Left lobe of liver (tissue), 2 donors: Measurements from ENCODE around the gene ITGAV. TPM values are rescaled to one million over a fixed set of nuclear protein-coding genes. Genes with fewer than 3 reads are reported as not detected.
"Not testable (repeated sequence)": the region's sequence is repeated elsewhere in the genome, so short reads cannot be mapped to it uniquely, and the experiment has no call there.

Experiments used
- ATAC-seq: fragments of 200-7000 bp; cut with Tn5 transposase; one replicate; pipeline ENCODE4 v1.9.1; 2020; ENCODE audit warnings: mild to moderate bottlenecking, moderate library complexity
- DNase-seq: peaks from one replicate; pipeline ENCODE4 v3.0.0-alpha.2; 2020; ENCODE audit warnings: low spot score
- total RNA-seq: library from RNA; stranded (reverse); gene quantifications from one replicate; pipeline ENCODE4 v1.2.1, GENCODE V29; 2021
- donor health status: DM: no; HTN: no; CAD: no; lungs with moderate emphysema.
- donor health status: DM: no; HTN: yes; CAD: no.

Gene ITGAV
- total RNA-seq = 15.3 TPM

DNA sequence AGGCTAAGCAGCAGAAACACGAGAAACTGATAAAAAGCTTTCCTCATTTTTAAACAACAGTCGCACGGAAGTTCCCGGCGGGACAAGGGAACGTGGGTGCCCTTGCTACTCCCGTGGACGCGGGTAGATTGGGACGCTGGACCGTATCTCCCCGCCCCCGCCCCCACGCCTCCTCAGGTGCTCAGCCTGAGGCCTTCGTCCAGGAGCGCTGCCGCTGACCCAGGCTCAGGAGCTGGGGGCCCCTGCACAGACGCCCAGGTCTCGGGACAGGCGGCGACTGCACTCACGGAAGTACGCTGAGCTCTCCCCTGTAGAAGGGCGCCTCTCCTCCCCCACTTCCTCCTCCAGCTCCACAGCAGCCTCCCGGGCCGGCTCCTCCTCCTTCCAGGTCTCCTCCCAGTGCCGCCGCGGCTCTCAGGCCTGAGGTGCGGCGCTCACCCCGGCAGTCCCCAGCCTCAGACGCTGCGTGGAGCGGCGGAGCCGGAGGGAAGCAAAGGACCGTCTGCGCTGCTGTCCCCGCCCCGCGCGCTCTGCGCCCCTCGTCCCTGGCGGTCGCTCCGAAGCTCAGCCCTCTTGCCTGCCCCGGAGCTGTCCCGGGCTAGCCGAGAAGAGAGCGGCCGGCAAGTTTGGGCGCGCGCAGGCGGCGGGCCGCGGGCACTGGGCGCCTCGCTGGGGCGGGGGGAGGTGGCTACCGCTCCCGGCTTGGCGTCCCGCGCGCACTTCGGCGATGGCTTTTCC is at the start of gene ITGAV:
TSS of gene ITGAV (plus strand) at position 445 of the 738 bp plus-strand sequence. CDS start at position 728, 283 bp downstream.
- ATAC-seq = peak; percentile 96
- peak; percentile 91 for DNase-seq

GRCh38 chr2:186540941-186541340 is 48.9 kb upstream of the ITGAV start:
- ATAC-seq = no peak
- no peak for DNase-seq

- DNase-seq = no peak
- no peak for ATAC-seq
Measured at GRCh38 chr2:186542002-186542401, 47.9 kb upstream of the ITGAV start.

DNA sequence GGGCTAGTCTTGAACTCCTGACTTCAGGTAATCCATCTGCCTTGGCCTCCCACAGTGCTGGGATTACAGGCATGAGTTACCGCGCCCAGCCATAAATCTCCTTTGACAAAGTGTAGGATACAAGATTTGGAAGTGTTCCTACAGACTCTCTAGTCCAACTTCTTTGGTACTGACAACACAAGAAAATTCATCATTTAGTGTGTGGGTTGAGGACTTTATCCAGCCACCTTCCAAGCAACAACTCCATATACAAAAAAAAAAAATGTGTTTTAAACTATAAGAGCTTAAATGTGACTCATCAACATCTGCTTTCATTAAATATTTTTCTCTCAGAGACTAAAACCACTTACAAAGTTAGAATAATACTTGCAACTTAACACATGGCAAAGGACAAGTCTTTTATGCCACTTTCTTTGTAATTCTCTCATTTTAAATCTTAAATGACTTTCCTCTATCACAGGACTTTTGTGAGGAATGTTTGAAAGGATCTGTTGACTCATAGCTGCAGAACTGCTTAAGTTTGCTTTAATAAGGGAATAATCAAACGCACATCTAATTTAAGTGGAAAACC is 46.2 kb upstream of the ITGAV start:
- DNase-seq (no peak), ATAC-seq (no peak)

DNA sequence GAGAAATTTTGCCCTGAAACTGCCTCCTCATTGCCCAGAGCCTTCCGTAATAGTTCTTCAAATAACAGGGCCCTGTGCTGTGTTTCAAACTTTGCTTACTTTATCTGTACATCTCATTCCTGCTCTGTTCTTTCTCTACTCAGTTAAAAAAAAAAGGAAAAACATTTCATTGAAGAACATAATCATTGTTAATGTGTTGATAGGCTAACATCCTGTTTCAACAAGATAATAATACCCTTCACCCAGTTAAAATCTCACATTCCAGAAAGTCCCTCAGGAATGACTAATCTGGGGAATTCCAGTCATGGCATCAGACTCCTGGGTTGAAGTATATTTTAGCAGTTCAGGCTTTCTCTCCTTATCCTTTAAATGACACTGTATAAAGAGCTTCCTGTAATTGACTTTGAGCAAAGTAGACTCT is 45.6 kb upstream of the ITGAV start:
- DNase-seq = no peak
- ATAC-seq = no peak

- DNase-seq = no peak
- no peak for ATAC-seq
Measured at GRCh38 chr2:186546846-186547245, 43.0 kb upstream of the ITGAV start.

DNA sequence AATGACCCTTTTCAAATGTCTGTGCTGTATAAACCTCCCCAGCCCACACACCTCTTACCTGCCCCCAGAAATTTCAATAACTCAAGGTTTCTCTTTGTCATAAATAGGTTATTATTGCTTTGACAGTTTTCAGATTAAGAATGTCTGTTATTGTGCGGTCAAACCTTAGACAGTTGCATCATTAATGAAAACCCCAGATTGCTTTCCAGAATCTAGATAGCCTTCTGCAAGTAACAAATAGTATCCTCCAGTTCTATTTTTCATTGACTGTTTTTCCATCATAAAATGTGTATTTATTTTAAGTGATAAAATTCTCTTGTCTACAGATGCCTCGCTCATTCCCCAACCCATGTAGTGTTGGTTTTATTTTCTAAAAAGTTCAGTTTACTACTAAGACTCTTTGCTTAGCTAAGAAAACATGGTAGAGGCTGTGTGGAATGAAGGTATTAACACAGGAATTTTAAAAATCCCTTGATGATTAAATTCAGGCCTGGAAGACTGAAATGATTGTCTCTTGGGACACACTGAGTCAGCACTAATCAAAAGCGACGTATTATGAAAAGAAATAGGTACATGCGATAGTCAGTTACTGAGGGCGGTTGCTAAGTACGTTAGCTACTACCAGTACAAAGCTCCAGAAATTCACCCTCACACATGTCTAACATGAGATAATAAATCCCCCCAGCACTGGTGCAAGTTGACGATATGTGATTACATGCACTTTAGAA is 38.4 kb upstream of the ITGAV start:
- DNase-seq (no peak), ATAC-seq (no peak)

- no peak for DNase-seq
- ATAC-seq = no peak
Measured at GRCh38 chr2:186554429-186554828, 35.4 kb upstream of the ITGAV start.

DNA sequence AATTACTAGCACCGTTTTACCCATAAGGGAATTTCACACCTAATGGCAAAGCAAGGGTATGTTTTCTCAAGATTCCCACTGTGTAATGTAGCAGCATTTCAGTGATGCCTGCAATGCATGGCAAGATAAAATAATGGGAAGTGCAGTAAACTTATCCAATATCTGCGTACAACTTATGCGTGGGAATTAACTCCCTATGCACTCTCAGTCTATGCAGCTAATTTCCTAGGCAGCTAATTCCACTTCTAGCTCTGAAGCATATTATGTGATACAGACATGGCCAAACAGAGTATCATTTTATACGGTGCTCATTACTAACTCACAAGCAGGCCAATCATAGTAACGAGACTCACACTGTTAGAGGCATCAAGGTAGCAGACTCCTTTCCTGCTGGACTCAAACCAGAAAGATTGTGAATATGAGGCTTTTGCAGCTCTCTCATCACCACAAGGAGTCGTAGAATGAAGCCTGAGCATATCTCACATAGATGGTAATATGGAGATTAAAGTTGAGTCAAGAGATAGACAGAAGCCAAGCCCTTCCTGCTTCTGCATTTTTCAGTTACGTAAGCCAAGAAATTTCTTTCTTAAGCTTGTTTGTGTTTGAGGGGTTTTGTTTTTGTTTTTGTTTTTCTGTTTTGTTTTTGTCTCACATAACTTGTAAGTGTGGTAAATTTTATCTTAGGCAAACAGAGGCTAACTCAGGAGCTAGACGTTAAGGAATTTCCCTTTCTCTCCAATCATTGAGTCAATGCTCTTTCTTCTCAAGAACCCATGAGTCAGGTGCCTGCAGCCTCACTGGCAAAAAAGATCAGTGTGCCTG is 34.8 kb upstream of the ITGAV start:
- ATAC-seq (no peak), DNase-seq (no peak)

DNA sequence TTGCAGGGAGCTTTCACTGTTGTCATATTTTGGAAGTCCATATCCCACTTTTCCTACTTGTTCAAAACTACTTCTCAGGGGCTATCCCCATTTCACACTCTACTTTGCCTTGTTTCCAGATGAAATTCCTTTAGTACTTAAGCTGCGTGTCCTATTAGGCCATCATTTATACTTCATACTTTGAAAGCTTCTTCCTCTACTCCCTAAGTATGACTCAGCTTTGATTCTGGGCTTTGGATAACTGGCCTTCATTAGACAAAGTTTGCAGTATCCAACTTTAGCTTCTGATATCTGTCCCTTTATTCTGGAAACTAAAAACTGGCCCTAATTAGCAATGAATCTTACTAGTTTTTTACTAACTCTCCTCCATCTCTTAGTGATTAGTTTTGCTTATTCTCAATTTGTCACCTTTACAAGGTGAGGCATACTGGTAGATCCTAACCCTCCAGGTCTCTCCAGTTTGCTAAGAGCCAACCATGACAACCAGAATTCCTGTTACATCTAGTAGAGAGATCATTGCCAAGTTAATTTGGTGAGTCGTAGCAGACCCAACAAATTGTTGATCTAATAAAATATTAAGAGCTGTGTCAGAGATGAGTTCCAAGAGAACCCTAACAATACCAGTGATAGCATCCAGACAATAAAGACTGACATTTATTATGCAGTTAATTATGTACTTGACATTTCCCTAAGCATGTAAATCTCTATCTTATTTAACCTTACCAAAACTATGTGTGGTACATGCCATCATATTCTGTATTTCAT is 31.2 kb upstream of the ITGAV start:
- ATAC-seq = no peak
- DNase-seq = no peak

GRCh38 chr2:186559370-186559769 is 30.5 kb upstream of the ITGAV start:
- no peak for DNase-seq
- ATAC-seq = no peak

- DNase-seq (no peak), ATAC-seq (no peak)
Measured at GRCh38 chr2:186559848-186560247, 30.0 kb upstream of the ITGAV start.

DNA sequence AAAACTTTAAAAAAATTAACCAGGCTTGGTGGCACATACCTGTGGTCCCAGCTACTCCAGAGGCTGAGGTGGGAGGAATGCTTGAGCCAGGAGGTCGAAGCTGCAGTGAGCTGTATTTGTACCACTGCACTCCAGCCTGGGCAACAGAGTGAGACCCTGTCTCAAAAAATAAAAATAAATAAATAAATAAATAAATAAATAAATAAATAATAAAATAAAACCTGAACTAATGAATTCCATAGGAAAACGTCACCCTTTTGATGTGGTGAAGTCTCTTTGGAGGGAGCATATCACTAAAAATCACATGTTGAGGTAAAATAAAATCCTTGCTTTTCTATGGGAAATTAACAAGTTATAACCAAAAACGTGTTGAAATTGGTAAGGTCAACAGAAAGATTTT is 29.6 kb upstream of the ITGAV start:
- DNase-seq = no peak
- ATAC-seq = no peak

DNA sequence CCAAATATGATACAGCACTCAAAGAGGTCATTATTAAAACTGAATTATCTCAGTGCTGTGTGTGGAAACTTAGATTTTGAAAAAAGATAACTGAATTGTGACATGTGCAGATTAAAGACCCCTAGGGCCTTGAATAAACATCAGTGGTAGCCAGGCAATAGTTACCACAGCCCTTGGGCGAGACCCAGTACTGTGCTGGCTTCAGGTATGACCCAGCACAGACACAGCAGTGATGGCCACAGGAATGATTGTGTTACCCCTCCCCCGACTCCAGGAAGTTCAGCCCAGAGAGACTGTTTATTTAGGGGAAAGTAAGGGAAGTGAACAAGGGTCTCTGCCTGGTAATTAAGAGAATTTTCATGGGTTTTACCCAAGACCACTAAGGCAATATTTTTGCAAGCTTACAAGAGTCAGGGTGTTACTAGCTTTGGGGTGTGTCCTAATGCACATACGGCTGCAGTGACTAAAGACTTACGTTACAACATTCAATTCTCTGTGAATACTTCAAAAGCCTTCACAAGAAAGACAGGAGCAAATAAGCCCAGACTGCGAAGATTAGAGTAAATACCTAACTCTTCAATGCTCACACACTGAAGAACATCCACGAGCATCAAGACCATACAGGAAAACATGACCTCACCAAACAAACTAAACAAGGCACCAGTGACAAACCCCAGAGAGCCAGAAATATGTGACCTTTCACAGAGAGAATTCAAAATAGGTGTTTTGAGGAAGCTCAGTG is 28.2 kb upstream of the ITGAV start:
- no peak for ATAC-seq
- DNase-seq = no peak

GRCh38 chr2:186562209-186562578 is 27.7 kb upstream of the ITGAV start:
- ATAC-seq = no peak
- DNase-seq = no peak

- ATAC-seq, DNase-seq: not testable (repeated sequence)
Measured at GRCh38 chr2:186568600-186568999, 21.3 kb upstream of the ITGAV start.

DNA sequence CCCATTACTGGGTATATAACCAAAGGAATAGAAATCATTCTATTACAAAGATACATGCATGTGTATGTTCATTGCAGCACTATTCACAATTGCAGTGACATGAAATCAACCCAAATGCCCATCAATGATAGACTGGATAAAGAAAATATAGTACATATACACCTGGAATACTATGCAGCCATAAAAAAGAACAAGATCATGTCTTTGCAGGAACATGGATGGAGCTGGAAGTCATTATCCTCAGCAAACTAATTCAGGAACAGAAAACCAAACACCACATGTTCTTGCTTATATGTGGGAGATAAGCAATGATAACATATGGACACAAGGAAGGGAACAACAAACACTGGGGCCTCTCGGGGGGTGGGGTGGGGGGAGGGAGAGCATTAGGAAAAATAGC is 20.7 kb upstream of the ITGAV start:
- not testable (repeated sequence) for ATAC-seq, DNase-seq

GRCh38 chr2:186569897-186570296 is 20.0 kb upstream of the ITGAV start:
- no peak for DNase-seq
- no peak for ATAC-seq

GRCh38 chr2:186570604-186571003 is 19.3 kb upstream of the ITGAV start:
- no peak for ATAC-seq
- DNase-seq = no peak

DNA sequence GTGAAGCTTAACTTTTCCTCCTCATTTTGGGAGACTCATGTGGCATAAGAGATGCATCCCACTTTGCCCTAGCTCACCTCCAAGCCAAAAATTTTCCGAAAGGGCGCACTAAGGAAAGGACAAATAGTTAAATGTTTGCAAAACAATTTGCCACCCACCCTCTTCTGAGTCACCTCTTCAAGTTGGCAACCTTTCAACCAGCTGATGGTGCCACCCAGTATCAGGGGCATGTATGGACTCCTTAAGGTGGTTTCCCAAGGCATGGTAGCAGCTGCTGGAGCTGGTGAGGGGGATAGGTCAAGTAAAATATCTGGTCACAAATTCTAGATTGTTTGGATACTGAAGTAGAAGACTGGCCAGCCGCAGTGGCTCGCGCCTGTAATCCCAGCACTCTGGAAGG is 17.2 kb upstream of the ITGAV start:
- DNase-seq = no peak
- ATAC-seq = no peak
